ENCODE results near the gene PTPN23. TPM values are rescaled to one million over a fixed set of nuclear protein-coding genes. Genes with fewer than 3 reads are reported as not detected.

The PTPN23 gene
- polyA plus RNA-seq, 3 donors = 10.0 to 16.0 (median 14.5) TPM

Other genes starting within 250 kb of the PTPN23 start
- 10 to 100 TPM; 10.8 to 18.8 (median 15.4) TPM for gene SETD2, start 216.9 kb upstream of the PTPN23 start, polyA plus RNA-seq
- gene KIF9, start 98.2 kb upstream of the PTPN23 start, polyA plus RNA-seq = 10 to 100 TPM in 1 of 3 donors, 1 to 10 TPM in 2; 6.3 to 10.4 (median 9.2) TPM
- gene KLHL18, start 98.1 kb upstream of the PTPN23 start, polyA plus RNA-seq = 10 to 100 TPM in 2 of 3 donors, 1 to 10 TPM in 1; 5.9 to 32.1 (median 31.9) TPM
- gene SCAP, start 94.9 kb downstream of the PTPN23 start, polyA plus RNA-seq = 10 to 100 TPM; 26.4 to 46.5 (median 29.1) TPM
- gene ELP6, start 132.7 kb downstream of the PTPN23 start, polyA plus RNA-seq = 10 to 100 TPM; 17.8 to 31.9 (median 22.4) TPM
- 1 to 10 TPM in 1 of 3 donors, under 1 TPM in 2; 0.11 to 2.1 (median 0.30) TPM for gene CSPG5, start 197.8 kb downstream of the PTPN23 start, polyA plus RNA-seq

Data from adipose tissue (tissue), 3 donors.